Activated T-cell treated with anti-CD3 and anti-CD28 coated beads, Interleukin-2, amount 50 U/mL, for 72 hours (primary cell): Measurements from ENCODE around the gene ZNF831. TPM values are rescaled to one million over a fixed set of nuclear protein-coding genes. Genes with fewer than 3 reads are reported as not detected.

ENCODE experiments used
- ATAC-seq, 2 donors: fragments of 150-1000 bp; cut with Tn5 transposase; replicated peaks in 1 of 2; 2 replicates each; pipeline ENCODE4 v1.10.0; 2021; ENCODE audit warnings: moderate library complexity in 2 of 2, mild to moderate bottlenecking in 1 of 2
- DNase-seq, 2 donors: peaks; one replicate each; pipeline ENCODE4 v3.0.0; 2021 to 2022; ENCODE audit warnings: mixed read lengths in 1 of 2
- H3K27ac Mint-ChIP-seq: one replicate; pipeline ENCODE4 v1.8.0; 2022; ENCODE audit warnings: mild to moderate bottlenecking, moderate library complexity, mixed read lengths
- H3K27me3 Mint-ChIP-seq: one replicate; pipeline ENCODE4 v1.8.0; 2022; ENCODE audit warnings: low read depth, mixed read lengths
- H3K36me3 Mint-ChIP-seq, 2 donors: one replicate each; pipeline ENCODE4 v1.8.0; 2022; ENCODE audit warnings: mixed read lengths in 2 of 2, mild to moderate bottlenecking in 1 of 2; ENCODE audit not compliant: insufficient read depth in 2 of 2
- H3K4me1 Mint-ChIP-seq: one replicate; pipeline ENCODE4 v1.8.0; 2022; ENCODE audit warnings: low read depth, mixed read lengths
- H3K4me3 Mint-ChIP-seq, 2 donors: one replicate each; pipeline ENCODE4 v1.8.0; 2022; ENCODE audit warnings: mild to moderate bottlenecking in 2 of 2, mixed read lengths in 2 of 2, moderate library complexity in 2 of 2
- H3K9me3 Mint-ChIP-seq, 2 donors: one replicate each; pipeline ENCODE4 v1.8.0; 2022; ENCODE audit warnings: mixed read lengths in 2 of 2
- total RNA-seq, 2 donors: library from RNA; stranded (reverse); gene quantifications; one replicate each; pipeline ENCODE4 v1.2.3, GENCODE V29; 2022

The ZNF831 gene
- 1 to 10 TPM; 8.2 to 9.0 TPM for total RNA-seq

DNA sequence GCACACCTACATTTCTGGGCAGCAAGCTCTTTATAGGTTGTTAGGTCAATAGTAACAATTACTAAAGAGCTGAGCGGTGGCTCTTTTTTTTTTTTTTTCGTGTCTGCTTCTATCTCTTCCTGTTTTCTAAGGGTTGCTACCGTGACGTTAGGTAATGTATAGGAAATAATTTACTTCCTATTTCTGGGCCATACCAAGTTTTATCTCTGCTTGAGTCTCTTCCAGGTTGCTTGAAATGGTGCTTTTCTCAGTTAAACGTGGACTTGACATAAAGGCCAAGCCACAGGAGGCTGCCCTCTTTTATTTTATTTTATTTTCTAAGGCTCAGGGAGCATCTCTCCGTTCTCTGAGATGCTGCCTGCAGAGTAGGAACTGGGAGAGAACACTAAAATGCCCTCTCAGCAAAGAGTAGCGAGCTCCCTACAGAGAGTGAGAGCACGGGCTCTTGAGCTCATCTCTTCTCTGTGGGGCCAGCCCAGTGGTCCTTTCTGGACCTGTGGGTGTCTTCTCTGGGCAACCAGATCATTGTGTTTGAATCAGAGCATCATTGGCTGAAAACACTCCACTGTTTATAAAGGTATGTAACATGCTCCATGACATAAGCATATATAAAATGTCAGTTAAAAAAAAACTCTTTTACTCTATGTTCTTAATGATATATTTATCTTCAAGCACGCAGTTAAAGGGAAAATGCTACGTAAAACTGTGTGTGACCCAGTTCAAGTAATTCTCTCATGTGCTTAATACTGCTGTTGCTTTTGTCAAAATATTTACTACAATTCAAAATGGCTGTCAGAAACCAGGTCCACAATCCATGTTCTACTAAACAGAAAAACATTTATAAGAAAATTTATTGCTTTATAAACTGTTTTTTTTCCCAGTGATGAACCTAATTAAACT lies at the start of gene ZNF831:
Gene ZNF831, plus strand, starts transcription at position 191 of the 900 bp plus-strand sequence. CDS start 27,199 bp downstream, outside the sequence.
- peak in 1 of 2 donors; percentile 50 for DNase-seq
- H3K4me1 Mint-ChIP-seq: peaks cover 96% of the 10 kb centered on the region
- peaks cover 4 to 6% of the 10 kb centered on the region in 2 donors for H3K36me3 Mint-ChIP-seq
- peak within 1 kb of the TSS; percentile 87 to 97 for H3K4me3 Mint-ChIP-seq
- peak; percentile 25 to 37 for ATAC-seq
- H3K27ac Mint-ChIP-seq: peak within 1 kb of the TSS; percentile 100
- H3K27me3 Mint-ChIP-seq: no peaks in the 10 kb centered on the region
- H3K9me3 Mint-ChIP-seq: peaks cover 0 to 2% of the 10 kb centered on the region in 2 donors

DNA sequence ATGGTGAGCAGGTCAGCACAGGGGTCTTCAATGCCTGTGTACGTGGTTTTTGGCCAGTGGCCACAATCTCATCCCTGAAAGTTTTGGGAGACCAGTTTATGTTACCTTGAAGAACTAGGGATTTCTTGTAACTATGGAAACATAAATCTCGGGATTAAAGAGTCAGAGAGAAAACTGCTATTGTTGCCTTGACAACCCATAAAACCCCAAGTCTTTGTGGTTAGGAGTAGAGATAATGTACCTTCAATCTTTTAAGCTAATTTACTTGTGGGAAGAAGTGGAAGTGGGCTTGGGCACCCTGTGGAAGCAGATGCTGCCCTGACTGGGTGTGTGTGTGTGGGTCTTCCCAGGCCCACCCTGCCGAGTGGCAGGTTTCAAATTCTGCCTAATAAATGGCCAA lies 46.1 kb upstream of the ZNF831 start:
- Mint-ChIP-seq H3K27me3 (no peaks in the 10 kb centered on the region), H3K4me1 (peaks cover 52% of the 10 kb centered on the region), H3K36me3 (peaks cover 4 to 6% of the 10 kb centered on the region in 2 donors), H3K4me3 (no peak overlapping the region), H3K9me3 (peaks cover 0 to 5% of the 10 kb centered on the region in 2 donors), H3K27ac (peak overlapping the region; percentile 29)
- ATAC-seq: no peak
- no peak for DNase-seq

DNA sequence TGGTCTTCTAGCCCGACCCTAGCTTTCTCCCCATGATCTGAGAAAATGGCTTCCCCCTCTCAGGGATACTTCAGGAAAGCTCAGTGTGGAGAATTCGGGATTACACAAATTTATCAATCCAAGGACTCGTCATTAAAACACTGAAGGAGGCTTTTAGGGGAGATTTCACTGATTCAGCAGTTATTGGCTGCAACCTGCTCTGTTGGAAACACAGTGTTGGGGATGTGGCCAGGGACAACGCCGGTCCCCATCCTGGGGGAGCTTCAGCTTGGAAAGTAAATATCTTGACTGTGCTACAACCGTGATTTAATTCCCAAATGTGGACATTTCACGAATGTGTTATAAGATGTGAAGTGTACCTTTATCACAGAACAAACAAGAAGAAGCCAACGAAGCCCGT lies 44.8 kb upstream of the ZNF831 start:
- peaks cover 4 to 6% of the 10 kb centered on the region in 2 donors for H3K36me3 Mint-ChIP-seq

DNA sequence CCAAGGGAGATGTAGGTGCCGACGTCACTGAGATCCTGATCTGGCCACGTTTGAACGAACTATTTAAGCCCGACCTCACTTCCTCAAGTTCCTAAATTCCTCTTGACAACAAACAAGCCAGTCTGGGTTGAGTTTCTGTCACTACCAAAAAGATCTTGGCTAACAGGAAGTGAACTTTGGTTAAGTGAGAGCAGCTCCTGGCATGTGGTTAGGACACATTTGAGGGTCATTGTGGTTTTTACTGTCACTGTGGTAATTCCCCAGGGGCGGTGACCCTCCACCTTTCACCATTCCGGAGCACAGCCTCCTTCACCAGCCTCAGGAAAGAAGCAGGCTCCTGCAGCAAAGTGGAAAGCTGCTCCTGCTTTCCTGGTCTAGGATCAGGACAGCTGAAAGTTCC lies 43.1 kb upstream of the ZNF831 start:
- H3K27me3 Mint-ChIP-seq: no peaks in the 10 kb centered on the region
- peaks cover 65% of the 10 kb centered on the region for H3K4me1 Mint-ChIP-seq
- peak; percentile 53 to 61 for ATAC-seq
- peak overlapping the region; percentile 42 for H3K27ac Mint-ChIP-seq
- DNase-seq: peak; percentile 45 to 60
- H3K9me3 Mint-ChIP-seq: peaks cover 0 to 5% of the 10 kb centered on the region in 2 donors
- peaks cover 4 to 6% of the 10 kb centered on the region in 2 donors for H3K36me3 Mint-ChIP-seq
- peak overlapping the region; percentile 62 to 84 for H3K4me3 Mint-ChIP-seq

More for the DNA sequence above, 44.8 kb upstream of the ZNF831 start:
- H3K4me1 Mint-ChIP-seq: peaks cover 65% of the 10 kb centered on the region
- no peak overlapping the region for H3K27ac Mint-ChIP-seq
- no peak overlapping the region for H3K4me3 Mint-ChIP-seq
- ATAC-seq: no peak
- no peaks in the 10 kb centered on the region for H3K27me3 Mint-ChIP-seq
- no peak for DNase-seq
- H3K9me3 Mint-ChIP-seq: peaks cover 0 to 5% of the 10 kb centered on the region in 2 donors

DNA sequence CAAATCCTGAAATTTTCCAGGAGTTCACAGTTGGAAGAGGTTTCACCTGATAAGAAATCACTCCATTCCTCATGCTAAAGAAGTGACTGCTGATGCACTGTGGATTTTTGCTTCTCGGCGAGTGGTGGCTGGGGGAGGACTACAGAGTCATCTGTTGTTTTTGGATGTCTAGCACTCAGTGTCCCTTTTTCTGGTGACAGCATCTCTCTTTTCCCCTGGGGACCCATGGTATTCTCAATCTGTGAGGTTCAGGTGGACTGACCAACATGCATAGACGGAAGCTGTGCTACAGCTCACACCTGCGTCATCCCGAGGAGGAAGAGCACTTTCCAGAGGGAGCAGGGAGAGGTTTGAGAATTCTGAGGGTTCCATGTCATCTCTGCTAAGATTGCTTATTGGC lies 42.7 kb upstream of the ZNF831 start:
- H3K36me3 Mint-ChIP-seq: peaks cover 4 to 6% of the 10 kb centered on the region in 2 donors
- ATAC-seq: no peak
- H3K27ac Mint-ChIP-seq: peak overlapping the region; percentile 42
- H3K27me3 Mint-ChIP-seq: no peaks in the 10 kb centered on the region
- peaks cover 65% of the 10 kb centered on the region for H3K4me1 Mint-ChIP-seq
- DNase-seq: no peak
- peak overlapping the region; percentile 62 to 84 for H3K4me3 Mint-ChIP-seq
- peaks cover 0 to 5% of the 10 kb centered on the region in 2 donors for H3K9me3 Mint-ChIP-seq

DNA sequence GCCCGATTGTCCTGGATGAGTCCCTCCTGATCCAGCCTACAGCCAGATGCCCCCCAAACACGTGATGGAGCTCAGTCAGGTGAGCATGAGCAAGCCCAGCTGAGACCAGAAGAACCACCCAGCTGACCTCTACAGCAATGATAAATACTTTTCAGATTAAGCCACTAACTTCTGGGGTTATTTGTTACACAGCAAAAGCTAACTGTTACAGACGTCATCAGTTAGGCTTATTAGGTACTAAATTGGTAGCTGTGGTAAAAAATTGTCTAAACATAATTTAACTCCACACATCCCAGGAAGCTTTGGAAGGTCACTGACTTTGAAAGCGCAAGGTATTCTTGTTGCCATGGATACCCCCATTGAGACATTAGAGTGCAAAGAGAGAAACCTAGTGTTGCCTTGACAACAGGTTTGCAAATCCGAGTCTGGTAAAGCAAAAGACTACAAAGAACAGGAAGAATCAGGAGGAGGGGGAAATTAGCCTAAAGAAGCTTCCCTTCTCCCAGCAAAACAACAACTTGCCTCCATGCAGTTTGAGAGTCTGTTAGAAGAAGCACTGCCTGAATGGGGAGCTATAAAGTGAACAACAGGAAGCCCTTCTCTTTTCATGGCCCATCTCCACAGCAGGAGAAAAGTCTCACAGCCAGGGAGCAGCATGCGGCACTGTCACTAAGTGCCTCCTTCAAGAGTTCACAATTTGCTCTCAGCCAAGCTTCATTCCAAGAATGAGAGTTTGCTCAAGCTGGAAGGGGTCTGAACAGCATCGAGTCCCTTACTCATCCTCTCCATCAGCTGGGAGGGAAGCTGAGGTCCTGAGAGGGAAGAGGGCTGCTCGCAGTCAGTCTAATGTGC lies 41.7 kb upstream of the ZNF831 start:
- H3K9me3 Mint-ChIP-seq: peaks cover 0 to 5% of the 10 kb centered on the region in 2 donors
- H3K36me3 Mint-ChIP-seq: peaks cover 4 to 6% of the 10 kb centered on the region in 2 donors
- DNase-seq: peak in 1 of 2 donors; percentile 23
- peak in 1 of 2 donors; percentile 56 for ATAC-seq
- peak overlapping the region; percentile 84 to 85 for H3K4me3 Mint-ChIP-seq
- H3K27me3 Mint-ChIP-seq: no peaks in the 10 kb centered on the region
- H3K4me1 Mint-ChIP-seq: peaks cover 65% of the 10 kb centered on the region
- peak overlapping the region; percentile 94 for H3K27ac Mint-ChIP-seq

DNA sequence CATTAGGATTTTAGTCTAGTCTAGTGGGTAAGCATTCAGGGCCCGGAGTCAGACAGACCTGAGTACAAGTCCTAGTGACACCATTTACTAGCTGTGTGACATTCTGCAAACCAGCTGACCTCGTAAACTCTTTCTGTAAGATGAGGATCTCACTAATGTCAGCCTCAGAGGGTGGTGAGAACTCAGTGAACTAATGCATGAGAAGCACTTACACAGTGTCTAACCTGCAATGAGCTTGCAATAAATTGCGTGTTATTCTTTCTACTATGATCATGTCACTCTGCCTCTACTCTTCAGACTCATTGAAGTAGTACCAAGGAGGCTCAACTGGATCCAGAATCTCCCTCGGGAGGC lies 41.1 kb upstream of the ZNF831 start:
- Mint-ChIP-seq H3K9me3 (peaks cover 0 to 5% of the 10 kb centered on the region in 2 donors), H3K27ac (peak overlapping the region; percentile 94), H3K4me3 (peak overlapping the region; percentile 84 to 85), H3K27me3 (no peaks in the 10 kb centered on the region), H3K36me3 (peaks cover 4 to 6% of the 10 kb centered on the region in 2 donors), H3K4me1 (peaks cover 59% of the 10 kb centered on the region)
- DNase-seq: no peak
- peak; percentile 57 for ATAC-seq

DNA sequence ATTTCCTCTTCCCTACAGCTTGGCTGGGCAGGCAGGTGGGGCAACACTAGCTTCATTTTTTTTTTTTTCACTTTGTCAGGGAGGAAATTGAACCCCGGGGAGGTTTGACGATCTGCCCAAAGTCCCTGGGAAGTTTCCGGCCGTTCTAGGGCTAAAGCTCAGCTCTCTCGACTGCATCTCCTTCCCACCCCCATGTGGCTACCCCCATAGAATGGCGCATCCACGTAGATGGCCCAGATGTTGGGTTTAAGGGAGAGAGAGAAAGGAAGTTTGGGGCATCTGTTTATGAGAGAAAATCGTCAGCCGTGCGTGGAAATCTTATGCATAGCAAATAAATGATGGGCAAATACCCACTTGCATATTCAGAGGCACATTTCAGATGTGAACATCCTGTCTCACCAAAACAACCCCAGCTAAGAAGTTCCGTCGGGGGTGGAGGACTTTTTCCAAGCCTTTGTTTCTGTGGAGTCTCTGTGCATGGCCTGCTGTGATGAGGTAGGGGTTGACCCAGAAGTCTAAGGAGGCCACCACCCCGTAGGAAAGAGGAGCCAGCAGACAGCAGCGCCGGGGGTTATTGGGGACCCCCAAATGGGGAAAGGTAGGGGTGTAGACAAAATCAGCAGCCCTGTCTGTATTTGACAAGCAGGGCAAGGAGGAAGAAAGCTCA lies 40.5 kb upstream of the ZNF831 start:
- H3K27me3 Mint-ChIP-seq: no peaks in the 10 kb centered on the region
- H3K36me3 Mint-ChIP-seq: peaks cover 4 to 6% of the 10 kb centered on the region in 2 donors
- peak overlapping the region; percentile 94 for H3K27ac Mint-ChIP-seq
- H3K9me3 Mint-ChIP-seq: peaks cover 0 to 5% of the 10 kb centered on the region in 2 donors
- ATAC-seq (peak; percentile 40 to 53), DNase-seq (peak; percentile 15 to 36)
- H3K4me1 Mint-ChIP-seq: peaks cover 57% of the 10 kb centered on the region
- peak overlapping the region; percentile 84 to 85 for H3K4me3 Mint-ChIP-seq

DNA sequence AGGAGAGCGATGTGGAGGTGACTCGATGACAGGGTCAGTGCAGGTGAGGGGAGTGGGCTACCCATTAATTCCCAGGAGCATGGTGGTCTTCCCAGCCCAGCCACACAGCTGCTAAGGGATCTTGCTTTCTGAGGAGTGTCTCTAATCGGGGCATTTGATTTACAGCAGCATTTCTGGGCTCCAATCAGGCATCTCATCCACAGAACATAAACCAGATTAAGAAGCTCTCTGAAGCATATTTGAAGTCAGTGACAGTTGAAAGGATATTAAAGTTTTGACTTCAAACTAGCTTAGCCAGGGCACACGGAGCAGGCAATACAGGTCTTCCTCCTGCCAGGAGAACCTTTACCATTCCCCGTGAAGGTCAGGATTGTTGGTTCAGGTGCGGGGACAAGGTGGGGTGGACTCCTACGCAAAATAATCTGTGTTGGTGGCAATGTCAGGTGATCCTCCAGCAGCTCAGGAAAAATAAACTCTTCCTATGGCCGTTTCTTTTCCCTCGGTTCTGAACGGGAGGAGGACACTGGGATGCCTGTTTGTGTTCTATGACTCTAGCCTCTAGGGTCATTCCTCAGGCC lies 39.9 kb upstream of the ZNF831 start:
- Mint-ChIP-seq H3K4me3 (peak overlapping the region; percentile 84 to 85), H3K27me3 (no peaks in the 10 kb centered on the region), H3K4me1 (peaks cover 53% of the 10 kb centered on the region), H3K36me3 (peaks cover 4 to 6% of the 10 kb centered on the region in 2 donors), H3K9me3 (peaks cover 0 to 5% of the 10 kb centered on the region in 2 donors), H3K27ac (peak overlapping the region; percentile 94)
- DNase-seq: no peak
- ATAC-seq: no peak

DNA sequence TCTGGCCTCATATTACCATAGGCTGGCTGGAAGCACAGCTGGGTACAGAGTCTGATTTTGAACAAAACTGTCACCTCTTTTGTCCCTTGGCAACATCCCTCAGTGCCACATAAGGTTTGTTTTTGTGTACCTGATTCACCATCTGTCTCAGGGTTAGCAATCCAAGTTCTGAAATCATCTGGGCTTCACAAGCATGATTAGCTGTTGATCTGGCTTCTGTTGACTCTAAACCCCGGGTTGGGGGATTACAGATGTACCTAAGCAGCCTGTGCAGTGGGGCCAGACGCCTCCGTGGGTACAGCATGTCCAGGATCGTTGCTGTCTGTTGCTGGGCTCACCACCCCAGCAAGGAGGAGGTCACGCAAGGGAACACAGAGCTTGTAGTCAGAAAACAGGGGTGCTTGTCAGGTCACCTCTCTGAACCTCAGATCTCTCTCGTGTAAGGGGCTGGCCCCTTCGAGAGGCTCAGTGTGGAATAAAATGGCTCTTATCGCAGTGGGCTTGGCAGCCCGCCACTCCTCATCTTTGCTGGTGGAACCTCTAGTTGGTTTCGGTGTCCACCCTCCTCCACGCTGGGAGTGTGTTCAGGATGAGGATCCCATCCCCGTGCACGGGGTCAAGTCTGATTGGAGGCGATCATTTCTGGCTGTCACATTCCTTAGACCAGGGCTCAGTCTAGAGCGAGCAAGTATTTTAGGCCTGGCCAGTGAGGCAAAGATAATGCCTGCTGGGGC lies 39.2 kb upstream of the ZNF831 start:
- peak overlapping the region in 1 of 2 donors; percentile 85 for H3K4me3 Mint-ChIP-seq
- DNase-seq (no peak), ATAC-seq (no peak)
- H3K27ac Mint-ChIP-seq: peak overlapping the region; percentile 39
- peaks cover 0 to 5% of the 10 kb centered on the region in 2 donors for H3K9me3 Mint-ChIP-seq
- no peaks in the 10 kb centered on the region for H3K27me3 Mint-ChIP-seq
- peaks cover 47% of the 10 kb centered on the region for H3K4me1 Mint-ChIP-seq
- peaks cover 4 to 6% of the 10 kb centered on the region in 2 donors for H3K36me3 Mint-ChIP-seq

DNA sequence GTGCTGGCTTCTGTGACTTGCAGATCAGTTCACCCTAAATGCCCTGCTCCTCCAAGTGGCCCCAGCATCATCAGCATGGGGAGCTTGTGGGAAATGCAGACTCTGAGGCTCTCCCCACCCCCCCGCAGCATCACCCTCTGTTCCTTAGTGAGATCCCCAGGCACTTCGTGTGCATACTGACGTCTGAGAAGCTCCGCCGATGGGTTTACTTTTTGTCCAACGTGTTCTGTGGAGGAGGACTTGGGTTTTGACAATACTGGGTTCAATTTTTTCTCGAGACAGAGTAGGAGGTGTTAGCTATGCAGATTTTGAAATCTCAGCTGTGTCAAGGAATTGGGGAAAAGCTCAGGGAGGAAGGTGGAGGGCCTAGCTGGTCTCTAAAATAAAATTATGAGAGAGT lies 38.3 kb upstream of the ZNF831 start:
- H3K27ac Mint-ChIP-seq: no peak overlapping the region
- H3K4me1 Mint-ChIP-seq: peaks cover 38% of the 10 kb centered on the region
- H3K36me3 Mint-ChIP-seq: peaks cover 4 to 6% of the 10 kb centered on the region in 2 donors
- H3K4me3 Mint-ChIP-seq: no peak overlapping the region
- H3K27me3 Mint-ChIP-seq: no peaks in the 10 kb centered on the region
- no peak for DNase-seq
- ATAC-seq: no peak
- H3K9me3 Mint-ChIP-seq: peaks cover 0 to 5% of the 10 kb centered on the region in 2 donors

DNA sequence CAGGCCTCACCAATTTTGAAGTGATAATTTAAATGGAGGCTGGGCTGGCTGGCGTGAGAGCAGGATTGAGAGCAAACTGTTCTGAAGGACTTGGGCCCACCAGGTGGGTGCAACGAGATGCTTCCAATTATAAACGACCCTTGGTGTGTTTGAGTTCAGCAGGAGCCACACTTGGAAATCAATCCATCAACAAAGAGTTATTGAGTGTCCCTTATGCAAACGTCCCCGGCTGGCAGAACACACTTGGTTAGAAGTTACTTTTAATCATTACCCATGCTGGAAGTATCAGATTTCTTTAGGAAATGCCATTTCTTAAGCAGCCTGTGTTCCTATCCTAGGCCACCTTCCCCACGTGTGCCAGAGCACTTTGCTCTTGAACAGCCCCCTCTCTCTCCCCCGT lies 37.8 kb upstream of the ZNF831 start:
- Mint-ChIP-seq H3K4me3 (no peak overlapping the region), H3K9me3 (peaks cover 0 to 5% of the 10 kb centered on the region in 2 donors), H3K4me1 (peaks cover 33% of the 10 kb centered on the region), H3K27ac (no peak overlapping the region), H3K27me3 (no peaks in the 10 kb centered on the region), H3K36me3 (peaks cover 4 to 6% of the 10 kb centered on the region in 2 donors)
- no peak for ATAC-seq
- DNase-seq: no peak
